Hepatocyte (in vitro differentiated cells): ENCODE results near the gene TEX14. TPM values are rescaled to one million over a fixed set of nuclear protein-coding genes. Genes with fewer than 3 reads are reported as not detected.
"Not testable (repeated sequence)": the region's sequence is repeated elsewhere in the genome, so short reads cannot be mapped to it uniquely, and the experiment has no call there.

ENCODE experiments used
- DNase-seq: peaks from one replicate; pipeline ENCODE4 v3.0.0-alpha.2; 2016; ENCODE audit warnings: low spot score
- H2AFZ ChIP-seq: fragments of 200-600 bp; sonication (generic); 2 replicates; pipeline ENCODE4 v1.6.0; 2016; ENCODE audit warnings: antibody characterized with exemption, mild to moderate bottlenecking
- H3K27ac ChIP-seq: fragments of 200-600 bp; sonication (generic); 2 replicates; pipeline ENCODE4 v1.5.1; 2016; ENCODE audit warnings: mild to moderate bottlenecking
- H3K27me3 ChIP-seq: fragments of 200-600 bp; sonication (generic); 2 replicates; pipeline ENCODE4 v1.6.1; 2016
- H3K36me3 ChIP-seq: fragments of 200-600 bp; sonication (generic); replicated peaks from 2 replicates; pipeline ENCODE4 v1.5.1; 2016; ENCODE audit warnings: low read depth; ENCODE audit not compliant: insufficient read depth
- H3K4me1 ChIP-seq: fragments of 200-600 bp; sonication (generic); 2 replicates; pipeline ENCODE4 v1.5.1; 2016; ENCODE audit warnings: mild to moderate bottlenecking, moderate library complexity; ENCODE audit not compliant: insufficient read depth
- H3K4me2 ChIP-seq: fragments of 200-600 bp; sonication (generic); 2 replicates; pipeline ENCODE4 v1.6.0; 2016
- H3K4me3 ChIP-seq: fragments of 200-600 bp; sonication (generic); 2 replicates; pipeline ENCODE4 v1.5.1; 2016; ENCODE audit warnings: mild to moderate bottlenecking
- H3K79me2 ChIP-seq: fragments of 200-600 bp; sonication (generic); 2 replicates; pipeline ENCODE4 v1.6.0; 2017; ENCODE audit warnings: mild to moderate bottlenecking
- H3K9me2 ChIP-seq: fragments of 200-600 bp; sonication (generic); replicated peaks from 2 replicates; pipeline ENCODE4 v1.6.0; 2017; ENCODE audit warnings: mild to moderate bottlenecking; ENCODE audit not compliant: insufficient read depth
- H3K9me3 ChIP-seq: fragments of 200-600 bp; sonication (generic); 2 replicates; pipeline ENCODE4 v1.5.1; 2016; ENCODE audit warnings: low read depth, mild to moderate bottlenecking
- H4K20me1 ChIP-seq: fragments of 200-600 bp; sonication (generic); 2 replicates; pipeline ENCODE4 v1.6.0; 2016; ENCODE audit warnings: mild to moderate bottlenecking; ENCODE audit not compliant: insufficient read depth, poor library complexity, severe bottlenecking
- CTCF ChIP-seq: fragments of 200-600 bp; sonication (generic); IDR thresholded peaks from 2 replicates; pipeline ENCODE4 v1.5.1; 2016; ENCODE audit warnings: antibody characterized with exemption, mild to moderate bottlenecking; ENCODE audit not compliant: poor library complexity
- EZH2 ChIP-seq: fragments of 200-600 bp; sonication (generic); IDR thresholded peaks from 2 replicates; pipeline ENCODE4 v1.6.1; 2016; ENCODE audit warnings: antibody characterized with exemption, mild to moderate bottlenecking, borderline replicate concordance
- EZH2phosphoT487 ChIP-seq: fragments of 200-600 bp; sonication (generic); IDR thresholded peaks from one replicate; pipeline ENCODE4 v1.6.1; 2018; ENCODE audit warnings: antibody characterized with exemption, mild to moderate bottlenecking, low read depth, moderate library complexity; ENCODE audit not compliant: unreplicated experiment, severe bottlenecking
- WGBS: methylation state at CpG from one replicate; pipeline ENCODE4 v1.1.6; 2016; ENCODE audit warnings: low lambda C conversion rate; ENCODE audit errors: missing lambda C conversion rate; 5-methylcytosine and 5-hydroxymethylcytosine counted together
- polyA plus RNA-seq: library from polyadenylated mRNA; unstranded; fragments of >200 nt; fragmentation: Nextera tagmentation; extraction: Ambion mirVana; gene quantifications from 2 replicates; pipeline ENCODE4 v1.2.1, GENCODE V29; 2016
- total RNA-seq: library from RNA; depleted of rRNA; stranded (reverse); fragments of >200 nt; gene quantifications from 2 replicates; pipeline ENCODE4 v1.2.3, GENCODE V29; 2014

Gene TEX14
- total and polyA plus RNA-seq, 2 experiments from 2014 or later = 0.07 TPM; not detected in 1

- Histone ChIP-seq H3K79me2 (peaks cover 10% of the 10 kb centered on the region), H3K4me1 (peaks cover 13% of the 10 kb centered on the region), H3K4me2 (peak overlapping the region; percentile 72), H2AFZ (no peak overlapping the region), H4K20me1 (no peaks in the 10 kb centered on the region), H3K36me3 (no peaks in the 10 kb centered on the region), H3K9me2 (no peaks in the 10 kb centered on the region), H3K27ac (peak overlapping the region; percentile 94), H3K9me3 (no peaks in the 10 kb centered on the region), H3K27me3 (no peaks in the 10 kb centered on the region), H3K4me3 (no peak overlapping the region)
- no peak for TF ChIP-seq EZH2
- TF ChIP-seq EZH2phosphoT487 = no peak
- no peak for TF ChIP-seq CTCF
- DNase-seq = no peak
- WGBS = 88% methylated on average over 2 of the region's 2 CpGs
Measured at GRCh38 chr17:58693751-58694150, 1.9 kb upstream of the TEX14 start.

- no peaks in the 10 kb centered on the region for H3K36me3 ChIP-seq
- no peaks in the 10 kb centered on the region for H3K27me3 ChIP-seq
- H2AFZ ChIP-seq = peak overlapping the region; percentile 100
- WGBS = 86% methylated on average over 8 of the region's 8 CpGs
- H3K9me2 ChIP-seq = no peaks in the 10 kb centered on the region
- TF ChIP-seq CTCF (no peak), EZH2 (no peak), EZH2phosphoT487 (no peak)
- H3K27ac ChIP-seq = peak overlapping the region; percentile 94
- peak overlapping the region; percentile 57 for H3K4me3 ChIP-seq
- H3K9me3 ChIP-seq = no peaks in the 10 kb centered on the region
- H3K4me2 ChIP-seq = peak overlapping the region; percentile 72
- peaks cover 10% of the 10 kb centered on the region for H3K79me2 ChIP-seq
- no peak for DNase-seq
- no peaks in the 10 kb centered on the region for H4K20me1 ChIP-seq
- peaks cover 13% of the 10 kb centered on the region for H3K4me1 ChIP-seq
Measured at GRCh38 chr17:58693208-58693607, 1.4 kb upstream of the TEX14 start.

- Histone ChIP-seq H3K27ac (peak within 1 kb of the TSS; percentile 94), H2AFZ (peak within 1 kb of the TSS; percentile 100), H3K27me3 (no peaks in the 10 kb centered on the region), H3K36me3 (no peaks in the 10 kb centered on the region), H3K9me3 (no peaks in the 10 kb centered on the region), H3K79me2 (peaks cover 10% of the 10 kb centered on the region), H3K4me2 (peak within 1 kb of the TSS; percentile 72), H3K4me1 (peaks cover 13% of the 10 kb centered on the region), H3K9me2 (no peaks in the 10 kb centered on the region), H4K20me1 (no peaks in the 10 kb centered on the region), H3K4me3 (peak within 1 kb of the TSS; percentile 57)
- 19% methylated on average over 50 of the region's 50 CpGs for WGBS
- TF ChIP-seq CTCF (no peak), EZH2phosphoT487 (no peak), EZH2 (no peak)
- DNase-seq = peak; percentile 88
Measured at GRCh38 chr17:58692239-58693055, 602 bp upstream of the TEX14 start, which contains the start of gene RAD51C. RAD51C (plus strand) TSS chr17:58692602; CDS start chr17:58692644, 42 bp downstream.

- not testable (repeated sequence) for H3K27me3 ChIP-seq, H3K9me3 ChIP-seq, H3K36me3 ChIP-seq, H3K4me3 ChIP-seq, H4K20me1 ChIP-seq, DNase-seq, H2AFZ ChIP-seq, H3K27ac ChIP-seq, H3K4me2 ChIP-seq, H3K9me2 ChIP-seq
- Histone ChIP-seq H3K4me1 (peaks cover 13% of the 10 kb centered on the region), H3K79me2 (peaks cover 10% of the 10 kb centered on the region)
- 92% methylated on average over 7 of the region's 7 CpGs for WGBS
Measured at GRCh38 chr17:58690033-58690432, 1.8 kb downstream of the TEX14 start.
